Heart right ventricle (tissue), 16 donors: ENCODE results near the gene BICRA. TPM values are rescaled to one million over a fixed set of nuclear protein-coding genes. Genes with fewer than 3 reads are reported as not detected.
A peak's percentile ranks its signal among the peaks of the same experiment; 100 is the strongest.

ENCODE experiments used
- ATAC-seq, 8 donors: fragments of 200-7000 bp; cut with Tn5 transposase; one replicate each; pipeline ENCODE4 v1.9.1; 2020; ENCODE audit warnings: mild to moderate bottlenecking in 8 of 8, moderate library complexity in 8 of 8, moderate number of reproducible peaks in 1 of 8
- DNase-seq, 2 donors: peaks; one replicate each; pipeline ENCODE4 v3.0.0-alpha.2; 2020
- H3K27ac ChIP-seq, 10 donors: fragments of 200-600 bp; sonication (generic) in 2 of 10; one replicate each; pipeline versions ENCODE4 v1.5.0 to v1.8.0; 2020 to 2022; ENCODE audit warnings: mild to moderate bottlenecking in 3 of 10
- H3K27me3 ChIP-seq, 7 donors: fragments of 200-600 bp; one replicate each; pipeline ENCODE4 v1.8.0; 2021 to 2022; ENCODE audit warnings: mild to moderate bottlenecking in 2 of 7
- H3K36me3 ChIP-seq, 9 donors: fragments of 200-600 bp; sonication (generic) in 1 of 9; one replicate each; pipeline versions ENCODE4 v1.5.0 to v1.8.0; 2020 to 2022; ENCODE audit warnings: mild to moderate bottlenecking in 2 of 9
- H3K4me1 ChIP-seq, 9 donors: fragments of 200-600 bp; sonication (generic) in 1 of 9; one replicate each; pipeline versions ENCODE4 v1.5.0 to v1.8.0; 2020 to 2022; ENCODE audit warnings: mild to moderate bottlenecking in 4 of 9
- H3K4me3 ChIP-seq, 10 donors: fragments of 200-600 bp; sonication (generic) in 2 of 10; one replicate each; pipeline versions ENCODE4 v1.5.0 to v1.8.0; 2020 to 2022; ENCODE audit warnings: mild to moderate bottlenecking in 7 of 10, moderate library complexity in 2 of 10
- H3K9me3 ChIP-seq, 11 donors: fragments of 200-600 bp in 10 of 11; sonication (generic) in 2 of 11; one replicate each; pipeline versions ENCODE4 v1.5.0 to v1.8.0; 2013 to 2022; ENCODE audit warnings: mild to moderate bottlenecking in 2 of 11, control low read depth in 1 of 11, moderate library complexity in 1 of 11
- CTCF ChIP-seq, 9 donors: fragments of 200-600 bp; sonication (generic) in 2 of 9; IDR thresholded peaks; one replicate each; pipeline versions ENCODE4 v1.5.0 to v1.8.0; 2021 to 2022; ENCODE audit warnings: antibody characterized with exemption in 9 of 9, mild to moderate bottlenecking in 5 of 9, moderate library complexity in 1 of 9
- WGBS, 2 donors: extraction: QIAGEN DNeasy Blood & Tissue Kit; methylation state at CpG; one replicate each; pipeline ENCODE4 v1.1.7; 2013; ENCODE audit warnings: inconsistent platforms in 1 of 2; 5-methylcytosine and 5-hydroxymethylcytosine counted together
- intact Hi-C, 10 donors: fragments of 100-400 bp; cut with DNase I; formaldehyde crosslinking; loops; one replicate each; pipeline versions ENCODE4 v1.11.1 to v1.14.2; 2022
- polyA plus RNA-seq, 2 donors: library from polyadenylated mRNA; stranded (reverse); fragments of 200-250 nt; gene quantifications; one replicate each; pipeline ENCODE4 v1.2.3, GENCODE V29; 2013
- total RNA-seq, 10 donors: library from RNA; stranded (reverse); fragmentation: NEBNext Ultra II Directional in 3 of 10; extraction: Animal tissue kit (Norgen Biotek cat#: 25700) in 3 of 10; gene quantifications; one replicate each; pipeline versions ENCODE4 v1.2.1 to v1.2.4, GENCODE V29; 2021 to 2023
- donor health status: Arrhythmogenic right ventricular cardiomyopathy.
- donor health status: ischemic (EF 13 %, LVEDD 7.1; RV severe dilation, severe dysfunction).
- donor health status: healthy with polysubstance abuse.
- donor health status: DM: no; HTN: yes; CAD: no.
- donor health status: DM: no; HTN: no; CAD: no.
- donor health status: ischemic (EF 25% LVEDD 6.9; RV normal size, moderate dysfunction).
- donor health status: ischemic (EF 25% LVEDD 5.7; RV mildly dilated, moderate dysfunction).
- donor health status: healthy.
- donor health status: DM: yes; HTN: yes; CAD: no.
- donor health status: Ischemic cardiomyopathy.
- donor health status: ischemic (EF 35%, LVEDD 5.7; RV mildly dilated, moderate dysfunction).
- donor health status: nonischemic (EF 11% LVEDD 7.7; RV severe dilation, severe dysfunction).
- donor health status: DM: yes; HTN: yes; CAD: no.
- donor health status: PGD.
- donor health status: ischemic (EF 29% LVEDD 5.4; RV normal size, mild dysfunction).
- donor health status: nonischemic (EF 23%, LVEDD 6.1; RV moderate dilation, normal function).

BICRA gene
- total and polyA plus RNA-seq, 12 donors, result 2.8 to 13.2 (median 8.9) TPM

DNA sequence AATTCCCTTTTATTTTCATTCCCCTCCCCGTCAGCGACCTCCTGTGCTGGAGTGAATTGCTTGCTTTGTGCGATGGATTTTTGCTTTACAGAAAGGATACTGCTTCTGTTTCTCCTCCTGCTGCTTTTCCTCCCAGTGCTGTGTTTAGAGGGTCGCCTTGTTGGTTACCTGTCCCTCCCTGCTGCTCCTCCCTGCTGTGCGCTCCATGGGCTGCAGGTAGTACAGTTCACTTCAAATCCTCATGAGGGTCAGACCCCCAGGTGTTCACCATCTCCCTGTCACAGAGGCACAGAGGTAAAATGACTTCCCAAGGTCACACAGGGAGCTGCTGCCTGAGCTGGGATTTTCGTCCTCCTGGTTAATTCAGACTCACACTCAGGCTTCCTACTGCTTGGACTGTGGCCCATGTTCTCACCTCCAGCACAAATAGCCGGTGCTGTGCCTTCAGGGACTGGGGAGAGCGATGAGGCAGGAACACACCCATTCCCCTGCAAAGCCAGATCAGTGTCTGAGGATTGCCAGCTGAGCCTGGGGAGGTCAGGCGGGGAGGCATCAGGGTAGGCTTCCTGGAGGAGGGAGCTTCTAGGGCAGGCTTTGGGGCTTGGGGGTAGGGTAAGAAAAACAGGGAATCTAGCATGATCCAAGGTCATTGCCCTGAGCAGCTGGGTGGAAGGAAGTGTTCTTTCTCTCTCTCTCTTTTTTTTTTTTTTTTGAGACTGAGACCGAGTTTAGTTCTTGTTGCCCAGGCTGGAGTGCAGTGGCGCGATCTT lies 14.4 kb downstream of the BICRA start:
- Histone ChIP-seq H3K9me3 (no peaks in the 10 kb centered on the region), H3K4me1 (peaks cover 6 to 80% (median 57%) of the 10 kb centered on the region in 9 donors), H3K36me3 (peaks cover 0 to 8% (median 0%) of the 10 kb centered on the region in 9 donors), H3K27me3 (no peaks in the 10 kb centered on the region), H3K4me3 (no peak overlapping the region), H3K27ac (peak overlapping the region in 7 of 10 donors; percentile 29 to 68 (median 39))
- intact Hi-C loops, result loop anchor here in 2 of 10 donors (5.0 kb wide), 1 partner anchor 39 kb away; no protein-coding TSS in a partner anchor
- 76 to 78% methylated on average over 12 of the region's 12 CpGs for WGBS, 2 donors
- TF ChIP-seq CTCF (IDR thresholded peaks at IDR 0.05), result no peak
- ATAC-seq (peak in 6 of 8 donors; percentile 27 to 63 (median 40)), DNase-seq (no peak)

- Histone ChIP-seq H3K4me3 (no peak overlapping the region), H3K4me1 (peaks cover 3 to 78% (median 51%) of the 10 kb centered on the region in 9 donors), H3K36me3 (peaks cover 0 to 11% (median 0%) of the 10 kb centered on the region in 9 donors), H3K27me3 (no peaks in the 10 kb centered on the region), H3K9me3 (no peaks in the 10 kb centered on the region), H3K27ac (peak overlapping the region in 6 of 10 donors; percentile 30 to 68 (median 51))
- DNase-seq, result no peak
- peak in 2 of 8 donors; percentile 38 to 40 for ATAC-seq
- intact Hi-C loops, result loop anchor here in 2 of 10 donors (5.0 kb wide), 1 partner anchor 38 kb away; no protein-coding TSS in a partner anchor
- TF ChIP-seq CTCF (IDR thresholded peaks at IDR 0.05), result no peak
- 71 to 76% methylated on average over 18 of the region's 18 CpGs for WGBS, 2 donors
These were observed 15.0 kb downstream of the BICRA start for GRCh38 chr19:47623921-47624391.

DNA sequence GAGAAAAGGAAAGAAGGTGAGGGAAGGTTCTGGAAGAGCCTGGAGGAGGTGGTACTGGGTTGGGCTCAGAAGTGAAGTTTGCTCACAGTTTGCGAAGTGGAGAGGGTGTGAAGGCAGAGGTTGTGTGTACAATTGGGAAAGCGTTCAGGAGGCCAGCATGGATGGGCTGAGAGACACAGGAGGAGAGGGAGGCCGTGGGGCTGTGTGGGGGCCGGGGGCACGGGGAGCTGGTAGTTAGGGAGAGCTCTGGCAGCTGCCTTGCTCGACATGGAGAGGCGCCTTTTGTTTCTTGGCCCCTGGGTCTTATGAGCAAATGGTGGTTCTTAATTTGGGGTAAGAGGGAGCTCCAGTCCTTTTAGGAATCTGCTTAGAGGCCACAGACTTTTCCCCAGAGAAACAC lies 16.7 kb downstream of the BICRA start:
- peaks cover 0 to 12% (median 0%) of the 10 kb centered on the region in 9 donors for H3K36me3 ChIP-seq
- peaks cover 3 to 63% (median 42%) of the 10 kb centered on the region in 9 donors for H3K4me1 ChIP-seq
- no peak overlapping the region for H3K4me3 ChIP-seq
- peak overlapping the region in 8 of 10 donors; percentile 14 to 73 (median 43) for H3K27ac ChIP-seq
- WGBS, 2 donors, result 74 to 78% methylated on average over 7 of the region's 7 CpGs
- DNase-seq (no peak), ATAC-seq (peak in 1 of 8 donors; percentile 6)
- intact Hi-C loops, result no loop called here
- TF ChIP-seq CTCF (IDR thresholded peaks at IDR 0.05), result no peak
- H3K9me3 ChIP-seq, result no peaks in the 10 kb centered on the region
- H3K27me3 ChIP-seq, result no peaks in the 10 kb centered on the region

- ATAC-seq (peak; percentile 26 to 86 (median 61)), DNase-seq (no peak)
- H3K27ac ChIP-seq, result peak overlapping the region in 9 of 10 donors; percentile 14 to 73 (median 46)
- no peaks in the 10 kb centered on the region for H3K27me3 ChIP-seq
- intact Hi-C loops, result no loop called here
- peaks cover 0 to 12% (median 0%) of the 10 kb centered on the region in 9 donors for H3K36me3 ChIP-seq
- no peaks in the 10 kb centered on the region for H3K9me3 ChIP-seq
- no peak overlapping the region for H3K4me3 ChIP-seq
- TF ChIP-seq CTCF (IDR thresholded peaks at IDR 0.05), result no peak
- H3K4me1 ChIP-seq, result peaks cover 3 to 60% (median 42%) of the 10 kb centered on the region in 9 donors
- 38 to 42% methylated on average over 8 of the region's 8 CpGs for WGBS, 2 donors
These were observed 17.3 kb downstream of the BICRA start for GRCh38 chr19:47626238-47626637.
